ENCODE results near the gene CNTFR. TPM values are rescaled to one million over a fixed set of nuclear protein-coding genes. Genes with fewer than 3 reads are reported as not detected.

CNTFR gene
- total RNA-seq, 2 experiments from 2014 or later = not detected

- CTCF ChIA-PET = interaction anchor here (2.5 kb wide), 1 partner anchor 110 kb away, joined by 7 read pairs; no protein-coding TSS in a partner anchor
- Mint-ChIP-seq H3K27me3 (ENCODE audit: low read depth) (no peaks in the 10 kb centered on the region), H3K9me3 (no peaks in the 10 kb centered on the region), H3K4me1 (ENCODE audit: low read depth) (no peaks in the 10 kb centered on the region), H3K4me3 (no peak overlapping the region), H3K27ac (no peak overlapping the region), H3K36me3 (ENCODE audit: low read depth) (no peaks in the 10 kb centered on the region)
- intact Hi-C loops (cut with micrococcal nuclease) = no loop called here
- no peak for DNase-seq
Measured at GRCh38 chr9:34513567-34514214, 75.8 kb downstream of the CNTFR start.

- intact Hi-C loops (cut with micrococcal nuclease) = no loop called here
- H3K36me3 Mint-ChIP-seq (ENCODE audit: low read depth) = no peaks in the 10 kb centered on the region
- no peaks in the 10 kb centered on the region for H3K27me3 Mint-ChIP-seq (ENCODE audit: low read depth)
- CTCF ChIA-PET = interaction anchor here (0.6 to 2.5 kb wide), 6 partner anchors 9 to 109 kb away, joined by 3 to 7 read pairs (median 4); no protein-coding TSS in a partner anchor
- H3K9me3 Mint-ChIP-seq = no peaks in the 10 kb centered on the region
- H3K4me1 Mint-ChIP-seq (ENCODE audit: low read depth) = no peaks in the 10 kb centered on the region
- H3K4me3 Mint-ChIP-seq = no peak overlapping the region
- DNase-seq = no peak
- peak overlapping the region; percentile 60 for H3K27ac Mint-ChIP-seq
Measured at GRCh38 chr9:34512131-34513078, 77.1 kb downstream of the CNTFR start.

- Mint-ChIP-seq H3K4me1 (ENCODE audit: low read depth) (no peaks in the 10 kb centered on the region), H3K4me3 (no peak overlapping the region), H3K27ac (no peak overlapping the region), H3K27me3 (ENCODE audit: low read depth) (no peaks in the 10 kb centered on the region), H3K36me3 (ENCODE audit: low read depth) (no peaks in the 10 kb centered on the region), H3K9me3 (no peaks in the 10 kb centered on the region)
- CTCF ChIA-PET = interaction anchor here (0.6 to 1.7 kb wide), 2 partner anchors 81 to 92 kb away, joined by 3 to 6 read pairs; no protein-coding TSS in a partner anchor
- intact Hi-C loops (cut with micrococcal nuclease) = no loop called here
- no peak for DNase-seq
Measured at GRCh38 chr9:34510497-34511468, 78.7 kb downstream of the CNTFR start.

GRCh38 chr9:34508951-34509350 is 80.6 kb downstream of the CNTFR start:
- H3K27ac Mint-ChIP-seq = no peak overlapping the region
- no peak for DNase-seq
- no peak overlapping the region for H3K4me3 Mint-ChIP-seq
- H3K4me1 Mint-ChIP-seq (ENCODE audit: low read depth) = no peaks in the 10 kb centered on the region
- intact Hi-C loops (cut with micrococcal nuclease) = no loop called here
- no peaks in the 10 kb centered on the region for H3K36me3 Mint-ChIP-seq (ENCODE audit: low read depth)
- CTCF ChIA-PET = interaction anchor here (0.6 to 1.6 kb wide), 2 partner anchors 54 to 105 kb away, joined by 3 to 4 read pairs; no protein-coding TSS in a partner anchor
- H3K27me3 Mint-ChIP-seq (ENCODE audit: low read depth) = no peaks in the 10 kb centered on the region
- H3K9me3 Mint-ChIP-seq = no peaks in the 10 kb centered on the region

- CTCF ChIA-PET = interaction anchor here (0.6 to 1.6 kb wide), 3 partner anchors 54 to 104 kb away, joined by 3 to 4 read pairs (median 3); no protein-coding TSS in a partner anchor
- intact Hi-C loops (cut with micrococcal nuclease) = no loop called here
Measured at GRCh38 chr9:34508463-34508862, 81.1 kb downstream of the CNTFR start.

GRCh38 chr9:34507966-34508365 is 81.6 kb downstream of the CNTFR start:
- intact Hi-C loops (cut with micrococcal nuclease) = no loop called here
- no peak overlapping the region for H3K27ac Mint-ChIP-seq
- H3K36me3 Mint-ChIP-seq (ENCODE audit: low read depth) = no peaks in the 10 kb centered on the region
- no peaks in the 10 kb centered on the region for H3K4me1 Mint-ChIP-seq (ENCODE audit: low read depth)
- no peaks in the 10 kb centered on the region for H3K27me3 Mint-ChIP-seq (ENCODE audit: low read depth)
- CTCF ChIA-PET = interaction anchor here (0.6 to 1.6 kb wide), 2 partner anchors 99 to 104 kb away, joined by 3 to 4 read pairs; no protein-coding TSS in a partner anchor
- no peak for DNase-seq
- H3K9me3 Mint-ChIP-seq = no peaks in the 10 kb centered on the region
- H3K4me3 Mint-ChIP-seq = no peak overlapping the region

More at GRCh38 chr9:34508463-34508862, 81.1 kb downstream of the CNTFR start:
- Mint-ChIP-seq H3K27me3 (ENCODE audit: low read depth) (no peaks in the 10 kb centered on the region), H3K4me1 (ENCODE audit: low read depth) (no peaks in the 10 kb centered on the region), H3K4me3 (no peak overlapping the region), H3K36me3 (ENCODE audit: low read depth) (no peaks in the 10 kb centered on the region), H3K27ac (no peak overlapping the region), H3K9me3 (no peaks in the 10 kb centered on the region)
- no peak for DNase-seq

GRCh38 chr9:34507556-34507955 is 82.0 kb downstream of the CNTFR start:
- intact Hi-C loops (cut with micrococcal nuclease) = no loop called here
- CTCF ChIA-PET = interaction anchor here (1.0 kb wide), 2 partner anchors 32 to 104 kb away, joined by 4 to 9 read pairs; no protein-coding TSS in a partner anchor
- Mint-ChIP-seq H3K27ac (no peak overlapping the region), H3K27me3 (ENCODE audit: low read depth) (no peaks in the 10 kb centered on the region), H3K4me3 (no peak overlapping the region), H3K36me3 (ENCODE audit: low read depth) (no peaks in the 10 kb centered on the region), H3K4me1 (ENCODE audit: low read depth) (no peaks in the 10 kb centered on the region), H3K9me3 (no peaks in the 10 kb centered on the region)
- DNase-seq = no peak

GRCh38 chr9:34506623-34507022 is 82.9 kb downstream of the CNTFR start:
- Mint-ChIP-seq H3K4me3 (no peak overlapping the region), H3K27me3 (ENCODE audit: low read depth) (no peaks in the 10 kb centered on the region), H3K36me3 (ENCODE audit: low read depth) (no peaks in the 10 kb centered on the region), H3K27ac (no peak overlapping the region), H3K4me1 (ENCODE audit: low read depth) (no peaks in the 10 kb centered on the region), H3K9me3 (no peaks in the 10 kb centered on the region)
- intact Hi-C loops (cut with micrococcal nuclease) = no loop called here
- CTCF ChIA-PET = interaction anchor here (1.0 to 1.3 kb wide), 3 partner anchors 10 to 103 kb away, joined by 3 to 9 read pairs (median 4); no protein-coding TSS in a partner anchor
- no peak for DNase-seq

- H3K9me3 Mint-ChIP-seq = no peaks in the 10 kb centered on the region
- no peaks in the 10 kb centered on the region for H3K36me3 Mint-ChIP-seq (ENCODE audit: low read depth)
- CTCF ChIA-PET = interaction anchor here (1.2 to 6.9 kb wide), 3 partner anchors 9 to 101 kb away, joined by 3 to 77 read pairs (median 5); no protein-coding TSS in a partner anchor
- H3K4me3 Mint-ChIP-seq = no peak overlapping the region
- peaks cover under 1% of the 10 kb centered on the region for H3K4me1 Mint-ChIP-seq (ENCODE audit: low read depth)
- H3K27ac Mint-ChIP-seq = no peak overlapping the region
- DNase-seq = no peak
- no peaks in the 10 kb centered on the region for H3K27me3 Mint-ChIP-seq (ENCODE audit: low read depth)
- intact Hi-C loops (cut with micrococcal nuclease) = no loop called here
Measured at GRCh38 chr9:34505370-34506120, 84.0 kb downstream of the CNTFR start.

GRCh38 chr9:34503406-34503805 is 86.1 kb downstream of the CNTFR start:
- H3K4me3 Mint-ChIP-seq = no peak overlapping the region
- no peak overlapping the region for H3K27ac Mint-ChIP-seq
- H3K9me3 Mint-ChIP-seq = no peaks in the 10 kb centered on the region
- no peak for DNase-seq
- H3K27me3 Mint-ChIP-seq (ENCODE audit: low read depth) = peaks cover 7% of the 10 kb centered on the region
- intact Hi-C loops (cut with micrococcal nuclease) = loop anchor here (5.0 kb wide), 2 partner anchors 89 to 171 kb away; no protein-coding TSS in a partner anchor
- CTCF ChIA-PET = interaction anchor here (1.4 to 6.9 kb wide), 5 partner anchors 48 to 99 kb away, joined by 3 to 77 read pairs (median 21); no protein-coding TSS in a partner anchor
- H3K4me1 Mint-ChIP-seq (ENCODE audit: low read depth) = peaks cover 13% of the 10 kb centered on the region
- no peaks in the 10 kb centered on the region for H3K36me3 Mint-ChIP-seq (ENCODE audit: low read depth)

- intact Hi-C loops (cut with micrococcal nuclease) = loop anchor here (5.0 kb wide), 2 partner anchors 89 to 171 kb away; no protein-coding TSS in a partner anchor
- Mint-ChIP-seq H3K4me1 (ENCODE audit: low read depth) (peaks cover 13% of the 10 kb centered on the region), H3K9me3 (no peaks in the 10 kb centered on the region), H3K4me3 (no peak overlapping the region), H3K27me3 (ENCODE audit: low read depth) (peaks cover 7% of the 10 kb centered on the region), H3K27ac (no peak overlapping the region), H3K36me3 (ENCODE audit: low read depth) (no peaks in the 10 kb centered on the region)
- DNase-seq = no peak
- CTCF ChIA-PET = interaction anchor here (1.4 to 6.9 kb wide), 5 partner anchors 48 to 98 kb away, joined by 3 to 77 read pairs (median 21); no protein-coding TSS in a partner anchor
Measured at GRCh38 chr9:34502891-34503290, 86.6 kb downstream of the CNTFR start.
